Diencephalon (tissue), 1 donor: ENCODE data around the gene FAM114A2. TPM values are rescaled to one million over a fixed set of nuclear protein-coding genes. Genes with fewer than 3 reads are reported as not detected.

ENCODE experiments used
- total RNA-seq: library from RNA; depleted of rRNA; stranded (reverse); fragments of >200 nt; gene quantifications from one replicate; pipeline ENCODE4 v1.2.3, GENCODE V29; 2014

Gene FAM114A2
- total RNA-seq, result 22.6 TPM

GRCh38 chr5:154038707-154039457 lies at the start of gene FAM114A2, which contains the start of gene MFAP3:
TSS of gene FAM114A2 (minus strand) at chr5:154038910. CDS start at chr5:154034953, 3,957 bp downstream.
TSS of gene MFAP3 (plus strand) at chr5:154038967. CDS start at chr5:154049723, 10,756 bp downstream.

Other genes with a start within 250 kb of the FAM114A2 start
- 161 TPM for gene MFAP3, start 57 bp upstream of the FAM114A2 start, total RNA-seq
- gene GALNT10, start 151.8 kb upstream of the FAM114A2 start, total RNA-seq, result 14.8 TPM